CD4-positive, alpha-beta T cell (primary cell): ENCODE measurements around the gene TWF2. TPM values are rescaled to one million over a fixed set of nuclear protein-coding genes. Genes with fewer than 3 reads are reported as not detected.

Source experiments
- ATAC-seq: fragments of 200-7000 bp; cut with Tn5 transposase; one replicate; pipeline ENCODE4 v1.10.0; 2022; ENCODE audit warnings: mild to moderate bottlenecking; ENCODE audit not compliant: poor library complexity
- CTCF ChIA-PET: fragments of 350-600 bp; sonication (Branson Sonifier 250); formaldehyde crosslinking; loops from one replicate; lab custom pipeline; 2021; ENCODE audit warnings: antibody characterized with exemption, inconsistent platforms; lab: Charles Lee
- POLR2A ChIA-PET: fragments of 350-600 bp; sonication (Branson Sonifier 250); formaldehyde crosslinking; loops from one replicate; lab custom pipeline; 2021; ENCODE audit warnings: antibody characterized with exemption, inconsistent platforms; lab: Charles Lee
- DNase-seq, 14 experiments: peaks; one replicate each; pipeline ENCODE4 v3.0.0-alpha.2; 2013 to 2020; ENCODE audit warnings: mixed read lengths in 2 of 14
- H3K27ac ChIP-seq, 2 donors: one replicate each; pipeline versions ENCODE4 v1.5.1 to v1.7.0; 2013; ENCODE audit warnings: low read length in 2 of 2, low read depth in 1 of 2, mild to moderate bottlenecking in 1 of 2
- H3K27me3 ChIP-seq, 2 experiments: 1 replicate in 1 of 2; 2 replicates in 1 of 2; pipeline versions ENCODE4 v1.6.1 to v1.7.0; 2013; ENCODE audit warnings: low read length in 2 of 2, control low read depth in 1 of 2, mild to moderate bottlenecking in 1 of 2, moderate library complexity in 1 of 2; ENCODE audit not compliant: insufficient read depth in 2 of 2, control insufficient read depth in 1 of 2
- H3K36me3 ChIP-seq: one replicate; pipeline ENCODE4 v1.6.1; 2013; ENCODE audit warnings: low read length, control low read depth; ENCODE audit not compliant: insufficient read depth
- H3K4me1 ChIP-seq: one replicate; pipeline ENCODE4 v1.6.1; 2013; ENCODE audit warnings: low read length, control low read depth; ENCODE audit not compliant: insufficient read depth
- H3K4me3 ChIP-seq: one replicate; pipeline ENCODE4 v1.5.1; 2013; ENCODE audit warnings: mild to moderate bottlenecking, low read length, moderate library complexity
- H3K9me3 ChIP-seq, 2 experiments: 1 replicate in 1 of 2; 2 replicates in 1 of 2; pipeline versions ENCODE4 v1.6.1 to v1.7.0; 2013; ENCODE audit warnings: low read length in 2 of 2, mild to moderate bottlenecking in 2 of 2, control low read depth in 1 of 2, moderate library complexity in 1 of 2; ENCODE audit not compliant: control insufficient read depth in 1 of 2, insufficient read depth in 1 of 2
- H3K27ac Mint-ChIP-seq: one replicate; pipeline ENCODE4 v1.8.0; 2020; ENCODE audit warnings: mixed read lengths
- H3K27me3 Mint-ChIP-seq: one replicate; pipeline ENCODE4 v1.8.0; 2021; ENCODE audit warnings: mixed read lengths
- H3K36me3 Mint-ChIP-seq: one replicate; pipeline ENCODE4 v1.8.0; 2021; ENCODE audit warnings: low read depth, mixed read lengths
- H3K4me1 Mint-ChIP-seq: one replicate; pipeline ENCODE4 v1.8.0; 2021; ENCODE audit warnings: low read depth, mixed read lengths
- H3K4me3 Mint-ChIP-seq: one replicate; pipeline ENCODE4 v1.8.0; 2020; ENCODE audit warnings: mild to moderate bottlenecking, mixed read lengths
- H3K9me3 Mint-ChIP-seq: one replicate; pipeline ENCODE4 v1.8.0; 2020; ENCODE audit warnings: mixed read lengths
- intact Hi-C, 2 experiments: fragments of 100-400 bp; cut with DNase I in 1 of 2; cut with micrococcal nuclease in 1 of 2; formaldehyde crosslinking; loops; one replicate each; pipeline versions ENCODE4 v1.15.1 to v1.9.0; 2023 to 2025; cut with DNase I, micrococcal nuclease
- total RNA-seq, 174 experiments: library from RNA in 2 of 174; stranded (reverse) in 2 of 174; gene quantifications; one replicate each; pipeline ENCODE4 v1.2.3 and lab custom pipeline; 2021 to 2026
- TF ChIP-seq, protein P1 (sequence below): fragments of 200-600 bp; IDR thresholded peaks from one replicate; pipeline ENCODE4 v1.8.0; 2022; ENCODE audit warnings: antibody characterized with exemption, mild to moderate bottlenecking

TWF2 gene
- total RNA-seq, 2 experiments from 2014 or later = 17.4 to 21.7 TPM

DNA sequence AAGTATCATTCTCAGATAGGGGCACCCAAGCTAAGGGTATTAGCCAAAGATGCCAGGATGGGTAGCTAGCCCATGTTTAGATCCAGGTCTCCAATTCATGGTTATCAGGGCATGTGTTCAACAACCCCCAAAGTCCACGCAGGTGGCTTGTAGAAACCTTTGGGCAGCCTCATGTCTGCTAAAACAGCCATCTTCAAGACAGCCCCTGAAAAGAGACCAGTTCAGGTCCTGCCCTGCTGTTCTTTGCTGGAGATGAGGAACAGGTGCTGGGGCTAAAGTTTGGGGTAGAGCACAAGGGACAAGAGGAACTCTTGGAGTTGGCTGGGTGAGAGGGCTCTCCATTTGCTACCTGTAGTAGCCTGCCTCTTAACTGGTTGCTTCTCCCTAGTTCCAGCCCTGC is 11.2 kb upstream of the TWF2 start:
- intact Hi-C loops = no loop called here
- POLR2A ChIA-PET = interaction anchor here (0.7 to 19.7 kb wide), 7 partner anchors 3 to 38 kb away, joined by 3 to 538 read pairs (median 131); partner anchors contain the start of genes GLYCTK, PPM1M, TWF2 and WDR82

GRCh38 chr3:52249683-52250082 is 10.7 kb upstream of the TWF2 start:
- H3K27me3 Mint-ChIP-seq = no peaks in the 10 kb centered on the region
- ATAC-seq = no peak
- peak overlapping the region; percentile 46 for H3K4me3 Mint-ChIP-seq
- POLR2A ChIA-PET = interaction anchor here (0.6 to 19.7 kb wide), 8 partner anchors 4 to 38 kb away, joined by 3 to 538 read pairs (median 12); partner anchors contain the start of genes GLYCTK, PPM1M, TWF2 and WDR82
- peaks cover 87% of the 10 kb centered on the region for H3K4me1 Mint-ChIP-seq
- Histone ChIP-seq H3K4me1 (peaks cover 96% of the 10 kb centered on the region), H3K36me3 (peaks cover 67% of the 10 kb centered on the region), H3K27me3 (no peaks in the 10 kb centered on the region), H3K4me3 (no peak overlapping the region), H3K27ac (peak overlapping the region; percentile 61 to 95), H3K9me3 (no peaks in the 10 kb centered on the region)
- peak overlapping the region; percentile 95 for H3K27ac Mint-ChIP-seq
- H3K9me3 Mint-ChIP-seq = no peaks in the 10 kb centered on the region
- H3K36me3 Mint-ChIP-seq = peaks cover 74% of the 10 kb centered on the region
- CTCF ChIA-PET = interaction anchor here (1.0 to 1.1 kb wide), 2 partner anchors 9 to 22 kb away, joined by 3 read pairs; no protein-coding TSS in a partner anchor
- TF ChIP-seq, protein P1, sequence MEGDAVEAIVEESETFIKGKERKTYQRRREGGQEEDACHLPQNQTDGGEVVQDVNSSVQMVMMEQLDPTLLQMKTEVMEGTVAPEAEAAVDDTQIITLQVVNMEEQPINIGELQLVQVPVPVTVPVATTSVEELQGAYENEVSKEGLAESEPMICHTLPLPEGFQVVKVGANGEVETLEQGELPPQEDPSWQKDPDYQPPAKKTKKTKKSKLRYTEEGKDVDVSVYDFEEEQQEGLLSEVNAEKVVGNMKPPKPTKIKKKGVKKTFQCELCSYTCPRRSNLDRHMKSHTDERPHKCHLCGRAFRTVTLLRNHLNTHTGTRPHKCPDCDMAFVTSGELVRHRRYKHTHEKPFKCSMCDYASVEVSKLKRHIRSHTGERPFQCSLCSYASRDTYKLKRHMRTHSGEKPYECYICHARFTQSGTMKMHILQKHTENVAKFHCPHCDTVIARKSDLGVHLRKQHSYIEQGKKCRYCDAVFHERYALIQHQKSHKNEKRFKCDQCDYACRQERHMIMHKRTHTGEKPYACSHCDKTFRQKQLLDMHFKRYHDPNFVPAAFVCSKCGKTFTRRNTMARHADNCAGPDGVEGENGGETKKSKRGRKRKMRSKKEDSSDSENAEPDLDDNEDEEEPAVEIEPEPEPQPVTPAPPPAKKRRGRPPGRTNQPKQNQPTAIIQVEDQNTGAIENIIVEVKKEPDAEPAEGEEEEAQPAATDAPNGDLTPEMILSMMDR = no peak
- DNase-seq = no peak
- intact Hi-C loops = no loop called here

More for the DNA sequence above, 11.2 kb upstream of the TWF2 start:
- Histone ChIP-seq H3K9me3 (no peaks in the 10 kb centered on the region), H3K36me3 (peaks cover 69% of the 10 kb centered on the region), H3K4me1 (peaks cover 96% of the 10 kb centered on the region), H3K27me3 (no peaks in the 10 kb centered on the region), H3K27ac (peak overlapping the region; percentile 61 to 95), H3K4me3 (no peak overlapping the region)
- peaks cover 87% of the 10 kb centered on the region for H3K4me1 Mint-ChIP-seq
- peaks cover 79% of the 10 kb centered on the region for H3K36me3 Mint-ChIP-seq
- CTCF ChIA-PET = interaction anchor here (1.0 to 4.2 kb wide), 2 partner anchors 21 to 28 kb away, joined by 5 to 31 read pairs; partner anchors contain the start of gene WDR82
- H3K27ac Mint-ChIP-seq = peak overlapping the region; percentile 95
- TF ChIP-seq, protein P1 = no peak
- no peak for DNase-seq
- no peaks in the 10 kb centered on the region for H3K27me3 Mint-ChIP-seq
- H3K9me3 Mint-ChIP-seq = no peaks in the 10 kb centered on the region
- H3K4me3 Mint-ChIP-seq = peak overlapping the region; percentile 46
- no peak for ATAC-seq

DNA sequence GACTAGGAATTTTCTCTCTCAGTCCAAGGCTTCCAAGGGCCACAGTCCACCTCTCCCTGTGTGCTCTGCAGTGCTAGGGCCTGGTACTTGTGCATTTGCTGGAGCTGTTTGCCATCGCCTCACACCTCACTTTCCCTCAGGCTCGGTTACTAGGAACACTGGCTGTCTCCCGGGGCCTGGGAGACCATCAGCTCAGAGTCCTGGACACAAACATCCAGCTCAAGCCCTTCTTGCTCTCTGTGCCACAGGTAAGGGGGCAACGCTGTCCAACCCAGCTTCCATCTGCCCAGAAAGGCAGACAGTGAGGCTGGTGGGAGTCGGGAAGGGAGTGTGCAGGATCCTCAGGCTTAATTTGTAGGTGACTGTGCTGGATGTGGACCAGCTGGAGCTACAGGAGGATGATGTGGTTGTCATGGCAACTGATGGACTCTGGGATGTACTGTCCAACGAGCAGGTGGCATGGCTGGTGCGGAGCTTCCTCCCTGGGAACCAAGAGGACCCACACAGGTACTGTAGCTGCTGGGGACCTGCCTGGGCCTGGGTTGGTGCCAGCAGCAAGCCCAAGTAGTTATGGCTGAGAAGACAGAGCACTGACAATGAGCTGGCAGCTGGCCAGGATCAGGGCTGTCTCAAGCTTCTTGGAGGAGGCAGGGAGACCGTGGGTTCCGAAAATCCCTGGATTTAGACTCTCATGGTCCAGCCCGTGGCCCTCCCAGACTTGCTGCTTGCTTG is 10.0 kb upstream of the TWF2 start:
- H3K36me3 Mint-ChIP-seq = peaks cover 67% of the 10 kb centered on the region
- peak overlapping the region; percentile 95 for H3K27ac Mint-ChIP-seq
- Histone ChIP-seq H3K27me3 (no peaks in the 10 kb centered on the region), H3K4me3 (no peak overlapping the region), H3K4me1 (peaks cover 96% of the 10 kb centered on the region), H3K36me3 (peaks cover 61% of the 10 kb centered on the region), H3K27ac (peak overlapping the region; percentile 90 to 95), H3K9me3 (no peaks in the 10 kb centered on the region)
- peak in 7 of 14 experiments; percentile 35 to 64 (median 60) for DNase-seq
- H3K4me1 Mint-ChIP-seq = peaks cover 87% of the 10 kb centered on the region
- H3K27me3 Mint-ChIP-seq = no peaks in the 10 kb centered on the region
- no peaks in the 10 kb centered on the region for H3K9me3 Mint-ChIP-seq
- TF ChIP-seq, protein P1 = no peak
- ATAC-seq = no peak
- H3K4me3 Mint-ChIP-seq = peak overlapping the region; percentile 52
- POLR2A ChIA-PET = interaction anchor here (0.6 to 19.7 kb wide), 11 partner anchors 4 to 39 kb away, joined by 3 to 538 read pairs (median 8); partner anchors contain the start of genes GLYCTK, PPM1M, TWF2 and WDR82
- intact Hi-C loops = no loop called here
- CTCF ChIA-PET = interaction anchor here (0.8 to 1.4 kb wide), 5 partner anchors 9 to 30 kb away, joined by 3 to 7 read pairs (median 3); partner anchors contain the start of genes TWF2 and WDR82
